GM23338 (cell line): ENCODE measurements around the gene POLR1A. TPM values are rescaled to one million over a fixed set of nuclear protein-coding genes. Genes with fewer than 3 reads are reported as not detected.

Source experiments
- ATAC-seq: fragments of 200-7000 bp; cut with Tn5 transposase; 3 replicates; pipeline ENCODE4 v1.9.1; 2020
- DNase-seq: peaks from one replicate; pipeline ENCODE4 v3.0.0-alpha.2; 2015; ENCODE audit warnings: low spot score
- H2AFZ ChIP-seq: fragments of 200-600 bp; sonication (generic); 2 replicates; pipeline ENCODE4 v1.8.0; 2016; ENCODE audit warnings: antibody characterized with exemption, mild to moderate bottlenecking, moderate library complexity
- H3F3A ChIP-seq: fragments of 200-600 bp; sonication (generic); replicated peaks from 2 replicates; pipeline ENCODE4 v1.8.0; 2017; ENCODE audit warnings: antibody characterized with exemption, mixed run types, low read depth
- H3K27ac ChIP-seq: fragments of 200-600 bp; sonication (generic); 2 replicates; pipeline ENCODE4 v1.6.1; 2016; ENCODE audit warnings: low read depth
- H3K27me3 ChIP-seq: fragments of 200-600 bp; sonication (generic); 2 replicates; pipeline ENCODE4 v1.8.0; 2016; ENCODE audit warnings: mild to moderate bottlenecking, mixed run types, moderate library complexity; ENCODE audit not compliant: insufficient read depth
- H3K36me3 ChIP-seq: fragments of 200-600 bp; sonication (generic); 2 replicates; pipeline ENCODE4 v1.8.0; 2016; ENCODE audit warnings: mild to moderate bottlenecking; ENCODE audit not compliant: insufficient read depth
- H3K4me1 ChIP-seq: fragments of 200-600 bp; sonication (generic); 2 replicates; pipeline ENCODE4 v1.8.0; 2016; ENCODE audit warnings: mild to moderate bottlenecking, moderate library complexity; ENCODE audit not compliant: insufficient read depth
- H3K4me2 ChIP-seq: fragments of 200-600 bp; sonication (generic); 2 replicates; pipeline ENCODE4 v1.7.1; 2017; ENCODE audit warnings: mixed run types
- H3K4me3 ChIP-seq: fragments of 200-600 bp; sonication (generic); 2 replicates; pipeline ENCODE4 v1.6.1; 2016; ENCODE audit warnings: mixed run types
- H3K79me2 ChIP-seq: fragments of 200-600 bp; sonication (generic); replicated peaks from 2 replicates; pipeline ENCODE4 v1.8.0; 2017; ENCODE audit warnings: mild to moderate bottlenecking; ENCODE audit not compliant: insufficient read depth
- H3K9me2 ChIP-seq: fragments of 200-600 bp; sonication (generic); 2 replicates; pipeline ENCODE4 v1.8.0; 2017; ENCODE audit not compliant: insufficient read depth
- H4K20me1 ChIP-seq: fragments of 200-600 bp; sonication (generic); replicated peaks from 2 replicates; pipeline ENCODE4 v1.8.0; 2017; ENCODE audit warnings: mild to moderate bottlenecking; ENCODE audit not compliant: insufficient read depth
- H3K27ac Mint-ChIP-seq: 2 replicates; pipeline ENCODE4 v1.8.0; 2020; ENCODE audit warnings: inconsistent platforms, mild to moderate bottlenecking, moderate library complexity, mixed read lengths
- H3K27me3 Mint-ChIP-seq: 3 replicates; pipeline ENCODE4 v1.8.0; 2022; ENCODE audit warnings: low read depth, mild to moderate bottlenecking, moderate library complexity, mixed read lengths, inconsistent platforms; ENCODE audit not compliant: insufficient read depth, poor library complexity
- H3K36me3 Mint-ChIP-seq: 3 replicates; pipeline ENCODE4 v1.8.0; 2021; ENCODE audit warnings: low read depth, mild to moderate bottlenecking, inconsistent platforms, moderate library complexity, mixed read lengths
- H3K4me1 Mint-ChIP-seq: 3 replicates; pipeline ENCODE4 v1.8.0; 2020; ENCODE audit warnings: mild to moderate bottlenecking, inconsistent platforms, mixed read lengths
- H3K4me3 Mint-ChIP-seq: 3 replicates; pipeline ENCODE4 v1.8.0; 2021; ENCODE audit warnings: moderate library complexity, mild to moderate bottlenecking, inconsistent platforms, mixed read lengths
- H3K9me3 Mint-ChIP-seq: 3 replicates; pipeline ENCODE4 v1.8.0; 2020; ENCODE audit warnings: moderate library complexity, mild to moderate bottlenecking, inconsistent platforms, mixed read lengths
- CREB1 ChIP-seq: fragments of 250-450 bp; sonication (Bioruptor Pico); IDR thresholded peaks from 2 replicates; pipeline ENCODE4 v1.5.0; 2020; ENCODE audit warnings: low read depth, mild to moderate bottlenecking, moderate library complexity
- CTCF ChIP-seq, 2 experiments: fragments of 200-600 bp in 1 of 2; sonication (generic) in 1 of 2; conservative IDR thresholded peaks; 2 replicates each; pipeline versions ENCODE4 v1.5.1 to v1.6.1; 2016 to 2017; ENCODE audit warnings: antibody characterized with exemption in 2 of 2, low read depth in 2 of 2, mild to moderate bottlenecking in 2 of 2, moderate library complexity in 1 of 2
- ETS1 ChIP-seq: IDR thresholded peaks from 2 replicates; pipeline ENCODE4 v1.6.1; 2016; ENCODE audit warnings: antibody characterized with exemption
- EZH2 ChIP-seq: fragments of 200-600 bp; sonication (generic); IDR thresholded peaks from one replicate; pipeline ENCODE4 v1.8.0; 2017; ENCODE audit warnings: antibody characterized with exemption, mild to moderate bottlenecking, low read depth; ENCODE audit not compliant: unreplicated experiment
- EZH2phosphoT487 ChIP-seq: fragments of 200-600 bp; sonication (generic); IDR thresholded peaks from one replicate; pipeline ENCODE4 v1.8.1; 2018; ENCODE audit warnings: antibody characterized with exemption; ENCODE audit not compliant: unreplicated experiment
- JUNB ChIP-seq: IDR thresholded peaks from one replicate; pipeline ENCODE4 v1.6.1; 2016; ENCODE audit warnings: antibody characterized with exemption; ENCODE audit not compliant: unreplicated experiment
- NANOG ChIP-seq: IDR thresholded peaks from 2 replicates; pipeline ENCODE4 v1.6.1; 2016; ENCODE audit warnings: antibody characterized with exemption, borderline replicate concordance
- POLR2AphosphoS5 ChIP-seq: IDR thresholded peaks from 2 replicates; pipeline ENCODE4 v1.6.1; 2016; ENCODE audit warnings: antibody characterized with exemption, low read depth
- REST ChIP-seq: IDR thresholded peaks from one replicate; pipeline ENCODE4 v1.6.1; 2018; ENCODE audit warnings: antibody characterized with exemption; ENCODE audit not compliant: unreplicated experiment
- STAT1 ChIP-seq: IDR thresholded peaks from one replicate; pipeline ENCODE4 v1.6.1; 2016; ENCODE audit warnings: antibody characterized with exemption; ENCODE audit not compliant: unreplicated experiment
- ZNF114 ChIP-seq: fragments of 250-450 bp; sonication (Bioruptor Pico); IDR thresholded peaks from 2 replicates; pipeline ENCODE4 v1.5.0; 2020; ENCODE audit warnings: mild to moderate bottlenecking, moderate library complexity
- ZNF331 ChIP-seq: fragments of 250-450 bp; sonication (Bioruptor Pico); IDR thresholded peaks from 2 replicates; pipeline ENCODE4 v1.5.0; 2020; ENCODE audit warnings: low read depth, mild to moderate bottlenecking, moderate library complexity
- ZNF462 ChIP-seq: fragments of 250-450 bp; sonication (Bioruptor Pico); IDR thresholded peaks from 2 replicates; pipeline ENCODE4 v1.5.0; 2020; ENCODE audit warnings: mild to moderate bottlenecking, moderate library complexity
- polyA plus RNA-seq: library from polyadenylated mRNA; unstranded; fragments of >200 nt; fragmentation: Nextera tagmentation; extraction: Ambion mirVana; gene quantifications from 2 replicates; pipeline ENCODE4 v1.2.1, GENCODE V29; 2016
- total RNA-seq: library from RNA; depleted of rRNA; stranded (reverse); fragments of >200 nt; shearing (Covaris generic); gene quantifications from 2 replicates; pipeline ENCODE4 v1.2.3, GENCODE V29; 2014

Gene POLR1A
- total and polyA plus RNA-seq, 2 experiments from 2014 or later, result 13.8 to 43.2 TPM

- no peaks in the 10 kb centered on the region for H3K4me1 ChIP-seq
- Mint-ChIP-seq H3K27me3 (peaks cover 9% of the 10 kb centered on the region), H3K4me1 (no peaks in the 10 kb centered on the region), H3K4me3 (no peak overlapping the region), H3K36me3 (peaks cover 7% of the 10 kb centered on the region; the same call in 2 of the 3 replicates), H3K27ac (no peak overlapping the region), H3K9me3 (peaks cover 18% of the 10 kb centered on the region)
- no peaks in the 10 kb centered on the region for H3F3A ChIP-seq
- H3K36me3 ChIP-seq, result no peaks in the 10 kb centered on the region
- H4K20me1 ChIP-seq, result no peaks in the 10 kb centered on the region
- no peak overlapping the region for H2AFZ ChIP-seq
- H3K4me3 ChIP-seq, result no peak overlapping the region
- DNase-seq (no peak), ATAC-seq (no peak; the same call in 1 of the 3 replicates)
- no peaks in the 10 kb centered on the region for H3K27me3 ChIP-seq
- no peak for TF ChIP-seq ETS1
- no peak for TF ChIP-seq NANOG
- TF ChIP-seq JUNB, result no peak
- no peak for TF ChIP-seq EZH2phosphoT487
- TF ChIP-seq POLR2AphosphoS5, result no peak
- no peak for TF ChIP-seq STAT1
- no peak for TF ChIP-seq ZNF462 (CRISPR knock-in tag)
- TF ChIP-seq ZNF114 (CRISPR knock-in tag), result no peak
- no peak for TF ChIP-seq ZNF331 (CRISPR knock-in tag)
- no peak for TF ChIP-seq CREB1 (CRISPR knock-in tag)
- no peak for TF ChIP-seq EZH2
- no peak for TF ChIP-seq CTCF (conservative IDR thresholded peaks at IDR 0.05; ENCODE audit: low read depth in 2 of 2)
- TF ChIP-seq REST, result no peak
- H3K79me2 ChIP-seq, result no peaks in the 10 kb centered on the region
- no peak overlapping the region for H3K27ac ChIP-seq
- no peak overlapping the region for H3K4me2 ChIP-seq
- H3K9me2 ChIP-seq, result no peaks in the 10 kb centered on the region
These were observed 87.5 kb downstream of the POLR1A start for GRCh38 chr2:86017901-86018896.
